Trophoblast cell (in vitro differentiated cells and primary cell): ENCODE data around the gene EIF4E3.

Experiments used
- DNase-seq, 2 donors: peaks; one replicate each; pipeline ENCODE4 v3.0.0-alpha.2; 2016
- H2AFZ ChIP-seq: 2 replicates; pipeline ENCODE4 v1.6.1; 2013; ENCODE audit warnings: low read length, moderate library complexity, mild to moderate bottlenecking; ENCODE audit not compliant: insufficient read depth, poor library complexity
- H2AK5ac ChIP-seq: 2 replicates; pipeline ENCODE4 v1.6.1; 2013; ENCODE audit warnings: mild to moderate bottlenecking, low read length
- H2BK120ac ChIP-seq: 2 replicates; pipeline ENCODE4 v1.6.1; 2013; ENCODE audit warnings: low read length, mild to moderate bottlenecking, moderate library complexity; ENCODE audit not compliant: insufficient read depth, poor library complexity
- H2BK12ac ChIP-seq: 2 replicates; pipeline ENCODE4 v1.6.1; 2013; ENCODE audit warnings: mild to moderate bottlenecking, low read length, moderate library complexity
- H2BK5ac ChIP-seq: 2 replicates; pipeline ENCODE4 v1.6.1; 2013; ENCODE audit warnings: low read length, low read depth, moderate library complexity, mild to moderate bottlenecking; ENCODE audit not compliant: poor library complexity
- H3K14ac ChIP-seq: 2 replicates; pipeline ENCODE4 v1.6.1; 2013; ENCODE audit warnings: mild to moderate bottlenecking, low read length
- H3K18ac ChIP-seq: 2 replicates; pipeline ENCODE4 v1.6.1; 2013; ENCODE audit warnings: mild to moderate bottlenecking, low read length
- H3K23ac ChIP-seq: 2 replicates; pipeline ENCODE4 v1.6.1; 2013; ENCODE audit warnings: low read length
- H3K27ac ChIP-seq: 2 replicates; pipeline ENCODE4 v1.5.1; 2013; ENCODE audit warnings: low read depth, mild to moderate bottlenecking, inconsistent platforms, low read length, moderate library complexity
- H3K27me3 ChIP-seq: 2 replicates; pipeline ENCODE4 v1.6.1; 2013; ENCODE audit warnings: inconsistent platforms, mild to moderate bottlenecking, low read length, moderate library complexity; ENCODE audit not compliant: insufficient read depth
- H3K36me3 ChIP-seq, 2 experiments: 1 replicate in 1 of 2; 2 replicates in 1 of 2; pipeline ENCODE4 v1.6.1; 2013; ENCODE audit warnings: low read length in 2 of 2, mild to moderate bottlenecking in 2 of 2, moderate library complexity in 1 of 2; ENCODE audit not compliant: insufficient read depth in 2 of 2, control insufficient read depth in 1 of 2
- H3K4ac ChIP-seq: 2 replicates; pipeline ENCODE4 v1.6.1; 2013; ENCODE audit warnings: low read depth, mild to moderate bottlenecking, low read length, moderate library complexity
- H3K4me1 ChIP-seq, 2 experiments: 1 replicate in 1 of 2; 2 replicates in 1 of 2; pipeline ENCODE4 v1.6.1; 2013; ENCODE audit warnings: low read length in 2 of 2, mild to moderate bottlenecking in 2 of 2, moderate library complexity in 1 of 2; ENCODE audit not compliant: insufficient read depth in 2 of 2, control insufficient read depth in 1 of 2
- H3K4me2 ChIP-seq: 2 replicates; pipeline ENCODE4 v1.6.1; 2013; ENCODE audit warnings: inconsistent platforms, mild to moderate bottlenecking, low read length, moderate library complexity
- H3K4me3 ChIP-seq: 2 replicates; pipeline ENCODE4 v1.5.1; 2013; ENCODE audit warnings: mild to moderate bottlenecking, low read depth, low read length, inconsistent platforms
- H3K79me1 ChIP-seq: one replicate; pipeline ENCODE4 v1.6.1; 2013; ENCODE audit warnings: low read length
- H3K79me2 ChIP-seq: 2 replicates; pipeline ENCODE4 v1.6.1; 2013; ENCODE audit warnings: low read length, mild to moderate bottlenecking; ENCODE audit not compliant: control insufficient read depth, insufficient read depth, poor library complexity
- H3K9ac ChIP-seq: 2 replicates; pipeline ENCODE4 v1.6.1; 2013; ENCODE audit warnings: mild to moderate bottlenecking, low read length
- H3K9me3 ChIP-seq: 2 replicates; pipeline ENCODE4 v1.6.1; 2013; ENCODE audit warnings: low read depth, mild to moderate bottlenecking, control low read depth, inconsistent platforms, low read length; ENCODE audit not compliant: insufficient read depth
- H4K12ac ChIP-seq: 2 replicates; pipeline ENCODE4 v1.6.1; 2013; ENCODE audit warnings: low read depth, mild to moderate bottlenecking, low read length, moderate library complexity
- H4K8ac ChIP-seq: 2 replicates; pipeline ENCODE4 v1.6.1; 2013; ENCODE audit warnings: low read depth, mild to moderate bottlenecking, low read length, moderate library complexity
- H4K91ac ChIP-seq: one replicate; pipeline ENCODE4 v1.6.1; 2013; ENCODE audit warnings: low read depth, mild to moderate bottlenecking, low read length, moderate library complexity
- WGBS: extraction: QIAGEN DNeasy Blood & Tissue Kit; methylation state at CpG from one replicate; pipeline ENCODE4 v1.1.7; 2013; ENCODE audit warnings: missing lambda C conversion rate; ENCODE audit not compliant: insufficient read length, insufficient coverage; ENCODE audit errors: extremely low coverage; 5-methylcytosine and 5-hydroxymethylcytosine counted together

The EIF4E3 gene

GRCh38 chr3:71657831-71658530 is 67.2 kb downstream of the EIF4E3 start:
- Histone ChIP-seq H2BK120ac (no peak overlapping the region), H4K8ac (no peak overlapping the region), H3K79me2 (no peaks in the 10 kb centered on the region), H4K91ac (no peak overlapping the region), H3K4ac (no peak overlapping the region), H3K27ac (no peak overlapping the region), H3K4me2 (no peak overlapping the region), H2BK5ac (no peak overlapping the region), H3K27me3 (no peaks in the 10 kb centered on the region), H3K79me1 (no peaks in the 10 kb centered on the region), H3K9me3 (no peaks in the 10 kb centered on the region), H3K9ac (no peak overlapping the region), H2BK12ac (no peak overlapping the region), H3K23ac (no peak overlapping the region), H3K4me3 (no peak overlapping the region), H3K4me1 (no peaks in the 10 kb centered on the region), H3K18ac (no peak overlapping the region), H2AK5ac (no peak overlapping the region), H3K36me3 (no peaks in the 10 kb centered on the region), H4K12ac (no peak overlapping the region), H2AFZ (no peak overlapping the region), H3K14ac (no peak overlapping the region)
- no CpG with 5 or more reads among the region's 12 CpGs for WGBS
- no peak for DNase-seq

- Histone ChIP-seq H3K23ac (no peak overlapping the region), H4K8ac (no peak overlapping the region), H3K79me2 (no peaks in the 10 kb centered on the region), H3K14ac (no peak overlapping the region), H4K91ac (no peak overlapping the region), H3K18ac (no peak overlapping the region), H3K4ac (no peak overlapping the region), H3K36me3 (no peaks in the 10 kb centered on the region), H3K27me3 (no peaks in the 10 kb centered on the region), H4K12ac (no peak overlapping the region), H2AFZ (no peak overlapping the region), H3K79me1 (no peaks in the 10 kb centered on the region), H3K9me3 (no peaks in the 10 kb centered on the region), H2BK120ac (no peak overlapping the region), H3K4me1 (no peaks in the 10 kb centered on the region), H3K27ac (no peak overlapping the region), H2BK12ac (no peak overlapping the region), H3K4me2 (no peak overlapping the region), H2AK5ac (no peak overlapping the region), H2BK5ac (no peak overlapping the region), H3K4me3 (no peak overlapping the region), H3K9ac (no peak overlapping the region)
- DNase-seq, result no peak
- WGBS, result no CpG with 5 or more reads among the region's 8 CpGs
Measured at GRCh38 chr3:71655061-71655460, 70.1 kb downstream of the EIF4E3 start.

GRCh38 chr3:71653414-71653807 is 71.8 kb downstream of the EIF4E3 start:
- H4K12ac ChIP-seq, result no peak overlapping the region
- WGBS, result no CpG with 5 or more reads among the region's 6 CpGs
- H3K79me1 ChIP-seq, result no peaks in the 10 kb centered on the region
- H2BK12ac ChIP-seq, result no peak overlapping the region
- no peak overlapping the region for H2BK5ac ChIP-seq
- no peak overlapping the region for H3K18ac ChIP-seq
- H3K23ac ChIP-seq, result no peak overlapping the region
- no peak overlapping the region for H3K9ac ChIP-seq
- H3K36me3 ChIP-seq, result no peaks in the 10 kb centered on the region
- H3K27ac ChIP-seq, result no peak overlapping the region
- no peak overlapping the region for H2AFZ ChIP-seq
- no peak overlapping the region for H4K91ac ChIP-seq
- H4K8ac ChIP-seq, result no peak overlapping the region
- no peaks in the 10 kb centered on the region for H3K9me3 ChIP-seq
- no peak overlapping the region for H2BK120ac ChIP-seq
- no peak overlapping the region for H3K4me3 ChIP-seq
- no peak overlapping the region for H2AK5ac ChIP-seq
- H3K79me2 ChIP-seq, result no peaks in the 10 kb centered on the region
- DNase-seq, result no peak
- no peak overlapping the region for H3K4ac ChIP-seq
- H3K4me2 ChIP-seq, result no peak overlapping the region
- H3K14ac ChIP-seq, result no peak overlapping the region
- H3K27me3 ChIP-seq, result no peaks in the 10 kb centered on the region
- H3K4me1 ChIP-seq, result no peaks in the 10 kb centered on the region

- H2BK12ac ChIP-seq, result no peak overlapping the region
- H3K36me3 ChIP-seq, result no peaks in the 10 kb centered on the region
- H3K9ac ChIP-seq, result no peak overlapping the region
- no peak overlapping the region for H3K27ac ChIP-seq
- no peaks in the 10 kb centered on the region for H3K79me2 ChIP-seq
- H3K18ac ChIP-seq, result no peak overlapping the region
- no peak overlapping the region for H4K91ac ChIP-seq
- H2AFZ ChIP-seq, result no peak overlapping the region
- H2AK5ac ChIP-seq, result no peak overlapping the region
- no peak overlapping the region for H4K8ac ChIP-seq
- no peak overlapping the region for H3K4me3 ChIP-seq
- WGBS, result no CpG with 5 or more reads among the region's 14 CpGs
- H3K27me3 ChIP-seq, result no peaks in the 10 kb centered on the region
- H2BK5ac ChIP-seq, result no peak overlapping the region
- H4K12ac ChIP-seq, result no peak overlapping the region
- H3K4me1 ChIP-seq, result no peaks in the 10 kb centered on the region
- DNase-seq, result peak; percentile 14 to 81
- no peak overlapping the region for H3K23ac ChIP-seq
- no peak overlapping the region for H3K4me2 ChIP-seq
- H2BK120ac ChIP-seq, result no peak overlapping the region
- H3K9me3 ChIP-seq, result no peaks in the 10 kb centered on the region
- H3K4ac ChIP-seq, result no peak overlapping the region
- no peak overlapping the region for H3K14ac ChIP-seq
- H3K79me1 ChIP-seq, result no peaks in the 10 kb centered on the region
Measured at GRCh38 chr3:71652781-71653413, 72.3 kb downstream of the EIF4E3 start.
